K562 (cell line): ENCODE results near the gene ASIP. TPM values are rescaled to one million over a fixed set of nuclear protein-coding genes. Genes with fewer than 3 reads are reported as not detected.

Experiments used
- ATAC-seq: fragments of 200-7000 bp; cut with Tn5 transposase; 3 replicates; pipeline ENCODE4 v1.9.1; 2020; ENCODE audit warnings: moderate library complexity
- BruUV-seq: library from RNA; stranded (reverse); fragments of 400-500 nt; replicated peaks from 2 replicates; lab custom pipeline; 2021; lab: Mats Ljungman, UMichigan
- CTCF ChIA-PET: fragments of 300-600 bp; formaldehyde crosslinking; extraction: SDS; loops from one replicate; lab custom pipeline; 2021; ENCODE audit warnings: low intra/inter-chr PET ratio; lab: Yijun Ruan, JAX
- POLR2A ChIA-PET: fragments of 300-600, 350-650 bp; sonication (Branson Sonifier 250); formaldehyde crosslinking; extraction: SDS; loops from one replicate; lab custom pipeline; 2021; ENCODE audit warnings: antibody characterized with exemption, inconsistent platforms; lab: Yijun Ruan, JAX
- DNase-seq, 4 experiments: peaks; one replicate each; pipeline versions ENCODE4 v3.0.0 to v3.0.0-alpha.2; 2011 to 2018; ENCODE audit warnings: low spot score in 3 of 4, mixed read lengths in 3 of 4; ENCODE audit errors: extremely low read depth in 1 of 4
- FAIRE-seq: peaks from 2 replicates; lab custom pipeline; 2011; peaks lifted over from hg19 to GRCh38; lab: Jason Lieb, UNC
- H2AFZ ChIP-seq: 2 replicates; pipeline ENCODE4 v1.6.0; 2011; ENCODE audit warnings: low read depth, low read length, control low read depth, inconsistent platforms
- H3K27ac ChIP-seq: fragments of 200-600 bp; 3 replicates; pipeline ENCODE4 v1.8.0; 2011; ENCODE audit warnings: low read depth, mild to moderate bottlenecking, control low read depth, inconsistent platforms, low read length, moderate library complexity, mixed read lengths; ENCODE audit errors: extremely low read depth
- H3K27me3 ChIP-seq, 2 experiments: fragments of 300-600 bp in 1 of 2; 2 replicates in 1 of 2; 3 replicates in 1 of 2; pipeline versions ENCODE4 v1.6.0 to v1.8.0; 2011; ENCODE audit warnings: inconsistent platforms in 2 of 2, low read length in 2 of 2, mild to moderate bottlenecking in 1 of 2, mixed read lengths in 1 of 2, moderate library complexity in 1 of 2; ENCODE audit not compliant: control insufficient read depth in 2 of 2, insufficient read depth in 2 of 2
- H3K36me3 ChIP-seq: fragments of 300-600 bp; 3 replicates; pipeline ENCODE4 v1.8.0; 2011; ENCODE audit warnings: mild to moderate bottlenecking, low read length, inconsistent platforms; ENCODE audit not compliant: control insufficient read depth, insufficient read depth
- H3K4me1 ChIP-seq, 2 experiments: fragments of 200-600 bp in 1 of 2; replicated peaks in 1 of 2; 2 replicates in 1 of 2; 3 replicates in 1 of 2; pipeline versions ENCODE4 v1.5.1 to v1.8.0; 2011; ENCODE audit warnings: inconsistent platforms in 2 of 2, low read length in 2 of 2, mild to moderate bottlenecking in 1 of 2, mixed read lengths in 1 of 2, moderate library complexity in 1 of 2; ENCODE audit not compliant: control insufficient read depth in 2 of 2, insufficient read depth in 2 of 2
- H3K4me2 ChIP-seq: 2 replicates; pipeline ENCODE4 v1.6.1; 2011; ENCODE audit warnings: low read length, control low read depth, inconsistent platforms, mixed read lengths; ENCODE audit not compliant: insufficient read depth
- H3K4me3 ChIP-seq: fragments of 200-600 bp; sonication (generic), shearing (Covaris generic); 2 replicates; pipeline ENCODE4 v1.5.1; 2016; ENCODE audit warnings: control low read depth, inconsistent platforms
- H3K79me2 ChIP-seq: fragments of 200-600 bp; 3 replicates; pipeline ENCODE4 v1.8.0; 2011; ENCODE audit warnings: low read length, inconsistent platforms; ENCODE audit not compliant: control insufficient read depth, insufficient read depth
- H3K9ac ChIP-seq, 2 experiments: 2 replicates each; pipeline versions ENCODE4 v1.6.0 to v1.6.1; 2011; ENCODE audit warnings: low read depth in 2 of 2, low read length in 2 of 2, control low read depth in 1 of 2, inconsistent platforms in 1 of 2, mild to moderate bottlenecking in 1 of 2, mixed read lengths in 1 of 2; ENCODE audit not compliant: insufficient read depth in 1 of 2
- H3K9me1 ChIP-seq: one replicate; pipeline ENCODE4 v1.6.0; 2011; ENCODE audit warnings: inconsistent platforms, mild to moderate bottlenecking, low read length, moderate library complexity; ENCODE audit not compliant: control insufficient read depth, insufficient read depth
- H3K9me3 ChIP-seq: replicated peaks from 2 replicates; pipeline ENCODE4 v1.5.1; 2011; ENCODE audit warnings: low read depth, low read length, inconsistent platforms; ENCODE audit not compliant: control insufficient read depth, insufficient read depth
- H4K20me1 ChIP-seq: replicated peaks from 2 replicates; pipeline ENCODE4 v1.6.1; 2011; ENCODE audit warnings: low read length, inconsistent platforms, mixed read lengths; ENCODE audit not compliant: control insufficient read depth, insufficient read depth
- ATF7 ChIP-seq: fragments of 450-650 bp; IDR thresholded peaks from 2 replicates; pipeline ENCODE4 v1.7.1; 2014; ENCODE audit warnings: mild to moderate bottlenecking, moderate library complexity
- ZKSCAN8 ChIP-seq: fragments of 200-800 bp; sonication (Bioruptor generic); IDR thresholded peaks from 2 replicates; pipeline ENCODE4 v1.6.1; 2016; ENCODE audit warnings: missing genetic modification characterization, missing compliant biosample characterization
- ZNF12 ChIP-seq: sonication (generic); formaldehyde crosslinking; IDR thresholded peaks from 2 replicates; pipeline ENCODE4 v1.4.0; 2020; ENCODE audit warnings: mild to moderate bottlenecking, missing genetic modification reagents
- ZNF197 ChIP-seq: fragments of 200-800 bp; sonication (Bioruptor generic); IDR thresholded peaks from 2 replicates; pipeline ENCODE4 v1.6.1; 2016; ENCODE audit warnings: low read depth, missing genetic modification characterization, missing compliant biosample characterization
- ZNF384 ChIP-seq: IDR thresholded peaks from 2 replicates; pipeline ENCODE4 v1.6.1; 2012; ENCODE audit warnings: low read depth, low read length, improper control_type of control experiment
- ZNF696 ChIP-seq: fragments of 250-450 bp; sonication (Bioruptor Pico); conservative IDR thresholded peaks from 2 replicates; pipeline ENCODE4 v1.4.0; 2020; ENCODE audit warnings: mild to moderate bottlenecking, moderate library complexity
- ZNF699 ChIP-seq: fragments of 250-450 bp; sonication (Bioruptor Pico); IDR thresholded peaks from 2 replicates; pipeline ENCODE4 v1.8.0; 2021; ENCODE audit warnings: mild to moderate bottlenecking, moderate library complexity; ENCODE audit not compliant: insufficient replicate concordance
- WGBS: fragments of 100-300 bp; shearing (Covaris generic); methylation state at CpG from one replicate; pipeline ENCODE4 v1.1.6; 2016; ENCODE audit warnings: low coverage, mixed read lengths; ENCODE audit not compliant: insufficient coverage; ENCODE audit errors: missing lambda C conversion rate; 5-methylcytosine and 5-hydroxymethylcytosine counted together
- in situ Hi-C: fragments of 300-500 bp; cut with MboI; formaldehyde crosslinking; loops from 4 replicates; pipeline ENCODE4 v1.15.0; 2018; ENCODE audit warnings: inconsistent platforms, mixed read lengths
- intact Hi-C: fragments of 100-400 bp; cut with micrococcal nuclease; formaldehyde crosslinking; loops from 2 replicates; pipeline ENCODE4 v1.14.2; 2022
- polyA plus RNA-seq, 8 experiments: library from polyadenylated mRNA; depleted of rRNA in 4 of 8; stranded (reverse) in 5 of 8; unstranded in 3 of 8; fragments of >200 nt; fragmentation: Nextera tagmentation in 2 of 8; fragmentation: Illumina TruSeq in 1 of 8; extraction: Ambion mirVana in 2 of 8; extraction: Trizol in 1 of 8; gene quantifications; 2 replicates each; pipeline versions ENCODE4 v1.2.1 to v1.2.3, GENCODE V29; 2011 to 2014; ENCODE audit warnings: inconsistent platforms in 1 of 8, missing spikeins in 1 of 8
- total RNA-seq, 7 experiments: library from RNA; depleted of rRNA in 6 of 7; stranded (reverse); fragments of >200 nt in 6 of 7; fragmentation: Illumina TruSeq in 2 of 7; extraction: Trizol in 2 of 7; gene quantifications; 2 replicates each; pipeline versions ENCODE4 v1.2.1 to v1.2.3, GENCODE V29; 2011 to 2021; ENCODE audit warnings: low replicate concordance in 1 of 7
- TF ChIP-seq, protein P1 (sequence below), 2 experiments: fragments of 450-650 bp; conservative IDR thresholded peaks; 2 replicates each; pipeline ENCODE4 v1.6.1; 2017; ENCODE audit warnings: mild to moderate bottlenecking in 2 of 2, moderate library complexity in 2 of 2
- TF ChIP-seq, protein P2 (sequence below): fragments of 250-450 bp; sonication (Bioruptor Pico); IDR thresholded peaks from 2 replicates; pipeline ENCODE4 v1.5.0; 2020; ENCODE audit warnings: mild to moderate bottlenecking, borderline replicate concordance

The ASIP gene
- total and polyA plus RNA-seq, 9 of the 15 experiments (the other 6 are each of a cell fraction or from before 2014, with no cell fraction given): not detected

DNA sequence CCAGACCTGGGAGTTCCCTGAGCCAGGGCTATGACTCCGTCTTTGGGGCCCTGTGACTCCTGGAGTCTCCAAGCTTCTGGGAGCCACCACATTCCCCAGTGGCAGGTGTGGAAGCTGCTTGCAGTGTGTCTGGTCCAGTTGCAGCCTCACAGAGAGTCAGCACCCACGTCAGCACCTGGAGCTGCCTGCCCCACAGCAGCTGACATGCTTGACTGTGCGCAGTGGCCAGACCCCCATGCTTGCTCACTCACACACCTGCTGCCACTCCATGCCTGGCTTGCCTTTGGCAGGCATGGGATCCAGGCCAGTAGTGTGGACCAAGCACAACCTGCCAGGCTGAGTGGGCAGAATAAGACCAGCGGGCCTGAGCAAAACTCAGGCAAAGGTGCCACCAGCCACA is 31.0 kb upstream of the ASIP start:
- BruUV-seq: no TSS peak
- Histone ChIP-seq H3K9me1 (no peaks in the 10 kb centered on the region), H3K79me2 (no peaks in the 10 kb centered on the region), H2AFZ (no peak overlapping the region), H3K27me3 (no peaks in the 10 kb centered on the region), H3K4me2 (no peak overlapping the region), H3K36me3 (no peaks in the 10 kb centered on the region)
- FAIRE-seq: no peak
- no peak for TF ChIP-seq ATF7
- TF ChIP-seq, protein P1, sequence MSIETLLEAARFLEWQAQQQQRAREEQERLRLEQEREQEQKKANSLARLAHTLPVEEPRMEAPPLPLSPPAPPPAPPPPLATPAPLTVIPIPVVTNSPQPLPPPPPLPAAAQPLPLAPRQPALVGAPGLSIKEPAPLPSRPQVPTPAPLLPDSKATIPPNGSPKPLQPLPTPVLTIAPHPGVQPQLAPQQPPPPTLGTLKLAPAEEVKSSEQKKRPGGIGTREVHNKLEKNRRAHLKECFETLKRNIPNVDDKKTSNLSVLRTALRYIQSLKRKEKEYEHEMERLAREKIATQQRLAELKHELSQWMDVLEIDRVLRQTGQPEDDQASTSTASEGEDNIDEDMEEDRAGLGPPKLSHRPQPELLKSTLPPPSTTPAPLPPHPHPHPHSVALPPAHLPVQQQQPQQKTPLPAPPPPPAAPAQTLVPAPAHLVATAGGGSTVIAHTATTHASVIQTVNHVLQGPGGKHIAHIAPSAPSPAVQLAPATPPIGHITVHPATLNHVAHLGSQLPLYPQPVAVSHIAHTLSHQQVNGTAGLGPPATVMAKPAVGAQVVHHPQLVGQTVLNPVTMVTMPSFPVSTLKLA (conservative IDR thresholded peaks at IDR 0.05): no peak
- no peak for TF ChIP-seq ZNF696 (CRISPR knock-in tag)
- TF ChIP-seq, protein P2, sequence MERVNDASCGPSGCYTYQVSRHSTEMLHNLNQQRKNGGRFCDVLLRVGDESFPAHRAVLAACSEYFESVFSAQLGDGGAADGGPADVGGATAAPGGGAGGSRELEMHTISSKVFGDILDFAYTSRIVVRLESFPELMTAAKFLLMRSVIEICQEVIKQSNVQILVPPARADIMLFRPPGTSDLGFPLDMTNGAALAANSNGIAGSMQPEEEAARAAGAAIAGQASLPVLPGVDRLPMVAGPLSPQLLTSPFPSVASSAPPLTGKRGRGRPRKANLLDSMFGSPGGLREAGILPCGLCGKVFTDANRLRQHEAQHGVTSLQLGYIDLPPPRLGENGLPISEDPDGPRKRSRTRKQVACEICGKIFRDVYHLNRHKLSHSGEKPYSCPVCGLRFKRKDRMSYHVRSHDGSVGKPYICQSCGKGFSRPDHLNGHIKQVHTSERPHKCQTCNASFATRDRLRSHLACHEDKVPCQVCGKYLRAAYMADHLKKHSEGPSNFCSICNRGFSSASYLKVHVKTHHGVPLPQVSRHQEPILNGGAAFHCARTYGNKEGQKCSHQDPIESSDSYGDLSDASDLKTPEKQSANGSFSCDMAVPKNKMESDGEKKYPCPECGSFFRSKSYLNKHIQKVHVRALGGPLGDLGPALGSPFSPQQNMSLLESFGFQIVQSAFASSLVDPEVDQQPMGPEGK (CRISPR knock-in tag): no peak
- TF ChIP-seq ZKSCAN8 (CRISPR knock-in tag): no peak
- TF ChIP-seq ZNF699 (CRISPR knock-in tag): no peak
- TF ChIP-seq ZNF197 (CRISPR knock-in tag): no peak
- TF ChIP-seq ZNF12 (CRISPR knock-in tag): no peak
- no peak for TF ChIP-seq ZNF384
- TF ChIP-seq, all 486 proteins: peak for 0
- Histone ChIP-seq H3K4me1 (peaks cover 0 to 3% of the 10 kb centered on the region in 2 experiments; a peak in 2 of 5 replicates), H3K4me3 (no peak overlapping the region), H3K27ac (no peak overlapping the region), H3K9ac (no peak overlapping the region), H3K9me3 (no peaks in the 10 kb centered on the region; the same call in none of the 2 replicates), H4K20me1 (no peaks in the 10 kb centered on the region)
- intact Hi-C loops (no loop called here), in situ Hi-C loops (no loop called here)
- WGBS: 18% methylated on average over 4 of the region's 4 CpGs
- ATAC-seq: no peak
- ChIA-PET POLR2A (no interaction called here), CTCF (no interaction called here)
- DNase-seq: no peak
